ENCODE data around the gene ATP6V0B. TPM values are rescaled to one million over a fixed set of nuclear protein-coding genes. Genes with fewer than 3 reads are reported as not detected.

ATP6V0B gene
- total and polyA plus RNA-seq, 2 of the 8 experiments (the other 6 are each of a cell fraction or from before 2014, with no cell fraction given): 105 to 308 TPM

DNA sequence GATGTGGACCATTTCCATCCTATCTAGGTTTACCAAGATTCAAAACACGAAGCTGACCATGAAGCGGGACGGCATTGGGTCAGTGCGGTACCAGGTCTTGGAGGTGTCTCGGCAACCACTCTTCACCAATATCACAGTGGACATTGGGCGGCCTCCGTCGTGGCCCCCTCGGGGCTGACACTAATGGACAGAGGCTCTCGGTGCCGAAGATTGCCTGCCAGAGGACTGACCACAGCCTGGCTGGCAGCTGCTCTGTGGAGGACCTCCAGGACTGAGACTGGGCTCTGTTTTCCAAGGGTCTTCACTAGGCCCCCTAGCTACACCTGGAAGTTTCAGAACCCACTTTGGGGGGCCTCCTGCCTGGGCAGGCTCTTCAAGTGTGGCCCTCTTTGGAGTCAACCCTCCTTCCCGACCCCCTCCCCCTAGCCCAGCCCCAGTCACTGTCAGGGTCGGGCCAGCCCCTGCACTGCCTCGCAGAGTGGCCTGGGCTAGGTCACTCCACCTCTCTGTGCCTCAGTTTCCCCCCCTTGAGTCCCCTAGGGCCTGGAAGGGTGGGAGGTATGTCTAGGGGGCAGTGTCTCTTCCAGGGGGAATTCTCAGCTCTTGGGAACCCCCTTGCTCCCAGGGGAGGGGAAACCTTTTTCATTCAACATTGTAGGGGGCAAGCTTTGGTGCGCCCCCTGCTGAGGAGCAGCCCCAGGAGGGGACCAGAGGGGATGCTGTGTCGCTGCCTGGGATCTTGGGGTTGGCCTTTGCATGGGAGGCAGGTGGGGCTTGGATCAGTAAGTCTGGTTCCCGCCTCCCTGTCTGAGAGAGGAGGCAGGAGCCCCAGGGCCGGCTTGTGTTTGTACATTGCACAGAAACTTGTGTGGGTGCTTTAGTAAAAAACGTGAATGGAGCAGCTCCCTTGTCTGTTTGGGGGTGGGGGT lies 15.8 kb downstream of the ATP6V0B start (continued):
- no peak for TF ChIP-seq CHD7 (IDR thresholded peaks at IDR 0.05; ENCODE audit: insufficient replicate concordance, low read length)
